HepG2 (cell line): ENCODE results near the gene PLCB4. TPM values are rescaled to one million over a fixed set of nuclear protein-coding genes. Genes with fewer than 3 reads are reported as not detected.

Experiments used
- ATAC-seq: fragments of 200-7000 bp; cut with Tn5 transposase; 3 replicates; pipeline ENCODE4 v1.9.1; 2020; ENCODE audit warnings: mild to moderate bottlenecking, moderate library complexity
- BruUV-seq: library from RNA; stranded (reverse); fragments of 400-500 nt; replicated peaks from 2 replicates; lab custom pipeline; 2021; lab: Mats Ljungman, UMichigan
- CTCF ChIA-PET: fragments of 300-600 bp; formaldehyde crosslinking; extraction: SDS; loops from one replicate; lab custom pipeline; 2021; ENCODE audit warnings: low total read pairs, inconsistent platforms, low intra/inter-chr PET ratio; lab: Yijun Ruan, JAX
- POLR2A ChIA-PET: fragments of 350-600 bp; sonication (Branson Sonifier 250); formaldehyde crosslinking; loops from one replicate; lab custom pipeline; 2020; ENCODE audit warnings: antibody characterized with exemption, inconsistent platforms; lab: Yijun Ruan, JAX
- DNase-seq: peaks from one replicate; pipeline ENCODE4 v3.0.0-alpha.2; 2015; ENCODE audit warnings: low spot score
- FAIRE-seq: peaks from 3 replicates; lab custom pipeline; 2011; peaks lifted over from hg19 to GRCh38; lab: Jason Lieb, UNC
- H2AFZ ChIP-seq: one replicate; pipeline ENCODE4 v1.6.1; 2011; ENCODE audit warnings: low read length, inconsistent platforms
- H3K27ac ChIP-seq: fragments of 300-600 bp; 3 replicates; pipeline ENCODE4 v1.8.0; 2011; ENCODE audit warnings: mixed run types, mild to moderate bottlenecking, mixed read lengths, low read length, inconsistent platforms; ENCODE audit not compliant: insufficient read depth; ENCODE audit errors: extremely low read length
- H3K27me3 ChIP-seq, 2 experiments: fragments of 200-600 bp in 1 of 2; 2 replicates in 1 of 2; 3 replicates in 1 of 2; pipeline versions ENCODE4 v1.6.0 to v1.8.0; 2011; ENCODE audit warnings: low read length in 2 of 2, mild to moderate bottlenecking in 2 of 2, moderate library complexity in 2 of 2, inconsistent platforms in 1 of 2; ENCODE audit not compliant: insufficient read depth in 2 of 2, control insufficient read depth in 1 of 2
- H3K36me3 ChIP-seq, 2 experiments: fragments of 200-600 bp in 1 of 2; replicated peaks in 1 of 2; 2 replicates in 1 of 2; 3 replicates in 1 of 2; pipeline versions ENCODE4 v1.5.1 to v1.8.0; 2011; ENCODE audit warnings: low read length in 2 of 2, inconsistent platforms in 1 of 2; ENCODE audit not compliant: insufficient read depth in 2 of 2, control insufficient read depth in 1 of 2
- H3K4me1 ChIP-seq: 2 replicates; pipeline ENCODE4 v1.5.1; 2012; ENCODE audit warnings: low read length, inconsistent platforms; ENCODE audit not compliant: insufficient read depth
- H3K4me2 ChIP-seq: 2 replicates; pipeline ENCODE4 v1.6.0; 2011; ENCODE audit warnings: low read depth, low read length, inconsistent platforms
- H3K4me3 ChIP-seq, 3 experiments: fragments of 200-600 bp in 1 of 3; sonication (generic), shearing (Covaris generic) in 1 of 3; replicated peaks in 1 of 3; 2 replicates each; pipeline ENCODE4 v1.5.1; 2011 to 2016; ENCODE audit warnings: low read length in 3 of 3, inconsistent platforms in 2 of 3, low read depth in 2 of 3, mild to moderate bottlenecking in 2 of 3, control low read depth in 1 of 3, mixed read lengths in 1 of 3; ENCODE audit not compliant: insufficient read depth in 1 of 3
- H3K79me2 ChIP-seq: one replicate; pipeline ENCODE4 v1.6.1; 2011; ENCODE audit warnings: low read length, inconsistent platforms; ENCODE audit not compliant: insufficient read depth
- H3K9ac ChIP-seq: 2 replicates; pipeline ENCODE4 v1.6.0; 2011; ENCODE audit warnings: mild to moderate bottlenecking, low read depth, low read length, inconsistent platforms; ENCODE audit not compliant: insufficient read depth
- H3K9me3 ChIP-seq: 2 replicates; pipeline ENCODE4 v1.5.1; 2012; ENCODE audit warnings: mild to moderate bottlenecking, low read length
- H4K20me1 ChIP-seq: 2 replicates; pipeline ENCODE4 v1.6.0; 2011; ENCODE audit warnings: inconsistent platforms, mild to moderate bottlenecking, low read length, moderate library complexity; ENCODE audit not compliant: insufficient read depth
- AGO2 ChIP-seq: fragments of 200-400 bp; formaldehyde crosslinking; optimal IDR thresholded peaks from 2 replicates; pipeline ENCODE3; 2017; ENCODE audit warnings: mild to moderate bottlenecking, low read depth, low read length, moderate library complexity
- FOXK2 ChIP-seq: fragments of 450-650 bp; IDR thresholded peaks from 2 replicates; pipeline ENCODE4 v1.6.1; 2016
- SMC3 ChIP-seq: IDR thresholded peaks from 2 replicates; pipeline ENCODE4 v1.6.1; 2011; ENCODE audit warnings: low read length, improper control_type of control experiment
- SOX13 ChIP-seq, 3 experiments: fragments of 450-650 bp in 1 of 3; sonication (generic) in 1 of 3; formaldehyde crosslinking in 1 of 3; IDR thresholded peaks in 2 of 3; conservative IDR thresholded peaks in 1 of 3; 2 replicates each; pipeline versions ENCODE4 v1.5.0 to v1.6.1; 2016 to 2020; ENCODE audit warnings: antibody characterized with exemption in 1 of 3, mild to moderate bottlenecking in 1 of 3, missing compliant biosample characterization in 1 of 3, missing genetic modification reagents in 1 of 3, moderate library complexity in 1 of 3
- SRSF4 ChIP-seq: fragments of 200-400 bp; formaldehyde crosslinking; IDR thresholded peaks from one replicate; pipeline ENCODE4 v1.6.1; 2018; ENCODE audit warnings: mild to moderate bottlenecking, low read depth, low read length, moderate library complexity; ENCODE audit not compliant: poor library complexity, severe bottlenecking
- TGIF2 ChIP-seq: IDR thresholded peaks from 2 replicates; pipeline ENCODE4 v1.6.1; 2016; ENCODE audit warnings: control low read depth, missing compliant biosample characterization
- XBP1 ChIP-seq: sonication (generic); formaldehyde crosslinking; IDR thresholded peaks from 2 replicates; pipeline ENCODE4 v1.5.0; 2020; ENCODE audit warnings: missing genetic modification reagents
- ZBTB10 ChIP-seq: sonication (generic); formaldehyde crosslinking; IDR thresholded peaks from 2 replicates; pipeline ENCODE4 v1.4.0; 2020; ENCODE audit warnings: missing genetic modification reagents, borderline replicate concordance
- ZBTB26 ChIP-seq: IDR thresholded peaks from 2 replicates; pipeline ENCODE4 v1.6.1; 2016; ENCODE audit warnings: missing compliant biosample characterization, missing genetic modification reagents, borderline replicate concordance
- ZFP1 ChIP-seq: IDR thresholded peaks from 2 replicates; pipeline ENCODE4 v1.6.1; 2016
- ZFY ChIP-seq: sonication (generic); formaldehyde crosslinking; IDR thresholded peaks from 2 replicates; pipeline ENCODE4 v1.4.0; 2020; ENCODE audit warnings: missing genetic modification reagents
- ZNF30 ChIP-seq: sonication (generic); formaldehyde crosslinking; IDR thresholded peaks from 2 replicates; pipeline ENCODE4 v1.5.0; 2020; ENCODE audit warnings: mild to moderate bottlenecking, missing genetic modification reagents
- ZNF691 ChIP-seq: sonication (generic); formaldehyde crosslinking; IDR thresholded peaks from 2 replicates; pipeline ENCODE4 v1.4.0; 2020; ENCODE audit warnings: missing genetic modification reagents, low read depth, mild to moderate bottlenecking, borderline replicate concordance
- WGBS: methylation state at CpG from one replicate; pipeline ENCODE4 v1.1.6; 2017; ENCODE audit warnings: low lambda C conversion rate; 5-methylcytosine and 5-hydroxymethylcytosine counted together
- in situ Hi-C: cut with HindIII; loops from 2 replicates; pipeline ENCODE4 v1.10.0; 2017; ENCODE audit warnings: low pct_unique_long_range_greater_than_20kb; ENCODE audit not compliant: extremely low pct_ligation_motif_present
- intact Hi-C: fragments of 100-400 bp; cut with micrococcal nuclease; formaldehyde crosslinking; loops from one replicate; pipeline ENCODE4 v1.10.0; 2022; ENCODE audit not compliant: unreplicated experiment
- polyA plus RNA-seq, 8 experiments: library from polyadenylated mRNA; depleted of rRNA in 3 of 8; stranded (reverse) in 7 of 8; unstranded in 1 of 8; fragments of >200 nt; fragmentation: Illumina TruSeq in 4 of 8; extraction: Trizol in 4 of 8; gene quantifications; 2 replicates each; pipeline versions ENCODE4 v1.2.1 to v1.2.3, GENCODE V29; 2011 to 2016; ENCODE audit warnings: low read depth in 4 of 8, missing spikeins in 1 of 8, mixed read lengths in 1 of 8; ENCODE audit not compliant: insufficient read depth in 1 of 8
- total RNA-seq, 5 experiments: library from RNA; depleted of rRNA; stranded (reverse); fragments of >200 nt; fragmentation: Illumina TruSeq; extraction: Trizol; gene quantifications; 2 replicates each; pipeline ENCODE4 v1.2.3, GENCODE V29; 2016; ENCODE audit warnings: low read depth in 1 of 5
- TF ChIP-seq, protein P1 (sequence below): sonication (generic); formaldehyde crosslinking; IDR thresholded peaks from 2 replicates; pipeline ENCODE4 v1.4.0; 2020; ENCODE audit warnings: missing genetic modification reagents

PLCB4 gene
- total and polyA plus RNA-seq, 2 of the 13 experiments (the other 11 are each of a cell fraction or from before 2014, with no cell fraction given) = 0.01 TPM; not detected in 1

DNA sequence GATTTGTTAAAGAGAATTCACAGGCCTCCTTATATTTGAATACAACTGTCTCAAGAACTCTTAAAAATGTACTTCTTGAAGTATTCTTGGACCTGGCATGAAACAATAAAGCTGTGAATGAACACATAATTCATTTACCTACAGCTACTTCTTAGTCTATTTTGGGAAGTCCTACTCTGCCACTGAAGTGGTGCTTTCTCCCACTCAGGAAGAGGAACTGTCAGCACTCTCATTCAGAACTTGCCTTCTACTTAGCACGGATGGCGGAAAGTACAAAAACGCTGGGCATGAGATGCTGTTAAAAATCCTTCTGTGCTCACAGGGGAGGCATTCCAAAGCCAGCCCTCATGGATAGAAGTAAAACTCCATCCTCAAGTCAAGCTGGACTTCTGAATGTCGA lies 300.7 kb downstream of the PLCB4 start (continued):
- TF ChIP-seq, protein P1, sequence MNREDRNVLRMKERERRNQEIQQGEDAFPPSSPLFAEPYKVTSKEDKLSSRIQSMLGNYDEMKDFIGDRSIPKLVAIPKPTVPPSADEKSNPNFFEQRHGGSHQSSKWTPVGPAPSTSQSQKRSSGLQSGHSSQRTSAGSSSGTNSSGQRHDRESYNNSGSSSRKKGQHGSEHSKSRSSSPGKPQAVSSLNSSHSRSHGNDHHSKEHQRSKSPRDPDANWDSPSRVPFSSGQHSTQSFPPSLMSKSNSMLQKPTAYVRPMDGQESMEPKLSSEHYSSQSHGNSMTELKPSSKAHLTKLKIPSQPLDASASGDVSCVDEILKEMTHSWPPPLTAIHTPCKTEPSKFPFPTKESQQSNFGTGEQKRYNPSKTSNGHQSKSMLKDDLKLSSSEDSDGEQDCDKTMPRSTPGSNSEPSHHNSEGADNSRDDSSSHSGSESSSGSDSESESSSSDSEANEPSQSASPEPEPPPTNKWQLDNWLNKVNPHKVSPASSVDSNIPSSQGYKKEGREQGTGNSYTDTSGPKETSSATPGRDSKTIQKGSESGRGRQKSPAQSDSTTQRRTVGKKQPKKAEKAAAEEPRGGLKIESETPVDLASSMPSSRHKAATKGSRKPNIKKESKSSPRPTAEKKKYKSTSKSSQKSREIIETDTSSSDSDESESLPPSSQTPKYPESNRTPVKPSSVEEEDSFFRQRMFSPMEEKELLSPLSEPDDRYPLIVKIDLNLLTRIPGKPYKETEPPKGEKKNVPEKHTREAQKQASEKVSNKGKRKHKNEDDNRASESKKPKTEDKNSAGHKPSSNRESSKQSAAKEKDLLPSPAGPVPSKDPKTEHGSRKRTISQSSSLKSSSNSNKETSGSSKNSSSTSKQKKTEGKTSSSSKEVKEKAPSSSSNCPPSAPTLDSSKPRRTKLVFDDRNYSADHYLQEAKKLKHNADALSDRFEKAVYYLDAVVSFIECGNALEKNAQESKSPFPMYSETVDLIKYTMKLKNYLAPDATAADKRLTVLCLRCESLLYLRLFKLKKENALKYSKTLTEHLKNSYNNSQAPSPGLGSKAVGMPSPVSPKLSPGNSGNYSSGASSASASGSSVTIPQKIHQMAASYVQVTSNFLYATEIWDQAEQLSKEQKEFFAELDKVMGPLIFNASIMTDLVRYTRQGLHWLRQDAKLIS = no peak
- TF ChIP-seq ZNF30 (CRISPR knock-in tag) (no peak), SRSF4 (no peak), XBP1 (no peak), ZBTB26 (CRISPR knock-in tag) (no peak), ZFP1 (CRISPR knock-in tag) (no peak)

- Histone ChIP-seq H3K9ac (no peak overlapping the region), H3K4me1 (no peaks in the 10 kb centered on the region), H3K27me3 (peaks cover under 1 to 3% of the 10 kb centered on the region in 2 experiments; a peak in 2 of 5 replicates), H2AFZ (no peak overlapping the region), H4K20me1 (no peaks in the 10 kb centered on the region), H3K4me3 (no peak overlapping the region), H3K79me2 (no peaks in the 10 kb centered on the region), H3K36me3 (no peaks in the 10 kb centered on the region), H3K27ac (no peak overlapping the region), H3K9me3 (no peaks in the 10 kb centered on the region), H3K4me2 (no peak overlapping the region)
- DNase-seq = no peak
- 6% methylated on average over 5 of the region's 5 CpGs for WGBS
- BruUV-seq = no TSS peak
- intact Hi-C loops (no loop called here), in situ Hi-C loops (no loop called here)
- ChIA-PET CTCF (no interaction called here), POLR2A (no interaction called here)
- no peak for FAIRE-seq
- no peak for ATAC-seq
- no peak for TF ChIP-seq ZBTB10 (CRISPR knock-in tag)
- TF ChIP-seq SOX13 (IDR thresholded peaks at IDR 0.05) = no peak
- no peak for TF ChIP-seq SOX13 (CRISPR knock-in tag; conservative IDR thresholded peaks at IDR 0.05 in 1 of 2, IDR thresholded peaks at IDR 0.05 in 1 of 2)
- TF ChIP-seq ZNF691 (CRISPR knock-in tag) = no peak
- no peak for TF ChIP-seq SMC3
- TF ChIP-seq AGO2 = no peak
- no peak for TF ChIP-seq TGIF2 (CRISPR knock-in tag)
- no peak for TF ChIP-seq FOXK2
- TF ChIP-seq ZFY (CRISPR knock-in tag) = no peak
These were observed 305.2 kb downstream of the PLCB4 start for GRCh38 chr20:9374072-9374471.
